Amniotic epithelial cell (primary cell): Measurements from ENCODE around the gene LNP1.

Experiments used
- DNase-seq: peaks from one replicate; pipeline ENCODE4 v3.0.0-alpha.2; 2010; ENCODE audit warnings: low read depth

Gene LNP1

DNA sequence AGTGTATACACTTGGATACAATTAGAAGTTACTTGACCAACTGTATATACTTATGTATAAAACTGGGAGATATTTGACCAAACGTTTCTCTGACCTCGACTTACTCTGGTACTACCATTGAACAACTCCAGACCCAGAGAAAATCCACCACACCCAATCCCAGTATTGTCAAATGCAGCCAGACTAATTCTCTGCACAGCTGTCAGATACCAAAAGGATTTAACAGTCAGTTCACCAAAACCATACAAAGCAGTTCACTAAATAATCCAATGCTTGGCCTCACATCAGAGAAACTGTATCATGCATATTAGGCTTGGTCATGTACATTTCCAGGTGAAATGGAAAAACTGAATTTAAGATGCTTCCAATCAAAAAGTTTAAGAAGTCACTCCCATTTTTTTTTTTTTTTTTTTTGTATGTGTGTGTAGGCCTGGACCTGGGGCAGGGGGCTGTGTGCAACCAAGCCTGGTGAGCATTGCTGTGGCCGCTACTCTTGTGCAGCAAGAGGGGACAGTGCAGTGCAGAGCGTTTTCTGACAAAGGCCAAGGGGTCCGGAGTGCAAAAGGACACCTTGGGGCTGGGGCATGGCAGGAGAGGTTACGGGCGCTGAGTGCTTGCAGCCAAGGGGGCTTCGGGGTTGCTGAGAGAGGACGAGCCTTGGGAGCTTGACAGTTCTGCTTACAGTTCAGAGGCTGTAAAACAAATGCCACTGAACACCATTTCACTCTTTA lies 1.8 kb upstream of the LNP1 start:
- DNase-seq: no peak

DNA sequence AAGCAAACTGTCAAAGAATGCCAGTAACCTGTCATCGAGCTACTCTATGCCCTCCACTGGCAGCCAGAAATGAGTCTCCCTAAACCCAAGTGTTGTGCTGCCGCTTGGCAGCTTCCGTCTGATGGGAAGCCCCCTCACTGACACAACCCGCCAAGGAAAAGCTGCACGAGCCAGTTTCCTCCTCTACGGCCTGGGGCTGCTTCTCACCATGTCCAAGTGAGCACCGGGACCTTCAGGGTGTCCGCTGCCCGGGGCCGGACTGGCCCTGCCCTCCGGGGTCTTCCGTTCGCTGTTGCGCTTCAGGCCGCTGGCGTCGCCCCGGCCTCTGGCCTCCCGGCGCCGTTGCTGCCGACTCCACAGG lies 940 bp upstream of the LNP1 start:
- peak; percentile 10 for DNase-seq

DNA sequence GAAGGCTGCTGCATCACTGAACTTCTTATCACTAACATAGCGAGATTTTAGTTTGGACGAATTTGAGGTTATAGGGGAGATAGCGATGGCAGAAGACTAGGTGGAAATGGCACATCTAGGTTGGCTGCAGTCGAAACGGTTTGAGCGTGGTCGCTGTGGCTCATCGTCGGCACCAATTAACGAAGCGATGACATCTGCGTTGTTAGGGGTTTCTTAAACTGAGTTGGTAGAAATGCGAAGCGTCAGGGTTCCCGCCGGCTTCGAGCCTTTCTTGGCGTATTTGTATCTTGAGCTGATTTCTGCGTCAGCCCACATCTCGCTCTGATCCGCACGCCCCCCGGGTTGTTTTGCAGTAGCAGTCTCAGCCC lies 319 bp downstream of the LNP1 start:
- peak; percentile 35 for DNase-seq

DNA sequence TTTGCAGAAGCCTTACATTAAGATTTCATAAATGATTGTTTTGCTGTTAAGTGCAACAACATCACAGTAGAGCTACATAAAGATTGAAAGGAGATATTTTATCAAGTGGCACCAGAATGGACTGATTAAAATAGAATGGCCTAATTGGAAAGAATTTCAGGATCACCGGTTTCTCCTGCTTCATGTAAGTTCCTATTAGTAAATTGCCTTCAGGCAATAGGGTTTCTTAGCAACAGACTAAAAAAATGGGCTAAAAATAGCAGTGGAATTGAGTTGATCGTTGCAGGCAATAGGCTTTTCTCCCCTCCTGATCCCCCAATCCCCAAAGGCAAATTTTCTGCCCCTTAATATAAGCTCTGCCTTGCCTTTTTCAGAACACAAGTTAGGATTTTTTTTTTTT lies 917 bp downstream of the LNP1 start:
- peak; percentile 19 for DNase-seq

DNA sequence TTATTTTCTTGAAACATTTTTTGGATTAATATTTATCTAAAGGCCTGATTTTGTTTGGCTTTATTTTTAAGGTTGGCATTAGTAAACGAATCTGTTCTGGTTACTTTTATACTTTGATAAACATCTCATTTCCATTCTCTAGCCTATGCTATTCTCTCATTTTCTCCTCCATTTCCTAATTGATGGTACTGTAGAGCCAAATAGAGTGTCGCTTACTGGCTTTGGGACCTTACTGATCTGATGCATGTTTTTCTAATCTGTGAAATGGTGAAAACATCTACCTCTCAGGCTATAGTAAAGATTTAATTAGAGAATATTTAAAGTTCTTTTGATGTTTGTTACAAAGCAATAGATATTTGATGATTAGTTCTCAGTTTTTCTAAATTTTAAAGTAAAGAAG lies 1.6 kb downstream of the LNP1 start:
- DNase-seq: no peak

DNA sequence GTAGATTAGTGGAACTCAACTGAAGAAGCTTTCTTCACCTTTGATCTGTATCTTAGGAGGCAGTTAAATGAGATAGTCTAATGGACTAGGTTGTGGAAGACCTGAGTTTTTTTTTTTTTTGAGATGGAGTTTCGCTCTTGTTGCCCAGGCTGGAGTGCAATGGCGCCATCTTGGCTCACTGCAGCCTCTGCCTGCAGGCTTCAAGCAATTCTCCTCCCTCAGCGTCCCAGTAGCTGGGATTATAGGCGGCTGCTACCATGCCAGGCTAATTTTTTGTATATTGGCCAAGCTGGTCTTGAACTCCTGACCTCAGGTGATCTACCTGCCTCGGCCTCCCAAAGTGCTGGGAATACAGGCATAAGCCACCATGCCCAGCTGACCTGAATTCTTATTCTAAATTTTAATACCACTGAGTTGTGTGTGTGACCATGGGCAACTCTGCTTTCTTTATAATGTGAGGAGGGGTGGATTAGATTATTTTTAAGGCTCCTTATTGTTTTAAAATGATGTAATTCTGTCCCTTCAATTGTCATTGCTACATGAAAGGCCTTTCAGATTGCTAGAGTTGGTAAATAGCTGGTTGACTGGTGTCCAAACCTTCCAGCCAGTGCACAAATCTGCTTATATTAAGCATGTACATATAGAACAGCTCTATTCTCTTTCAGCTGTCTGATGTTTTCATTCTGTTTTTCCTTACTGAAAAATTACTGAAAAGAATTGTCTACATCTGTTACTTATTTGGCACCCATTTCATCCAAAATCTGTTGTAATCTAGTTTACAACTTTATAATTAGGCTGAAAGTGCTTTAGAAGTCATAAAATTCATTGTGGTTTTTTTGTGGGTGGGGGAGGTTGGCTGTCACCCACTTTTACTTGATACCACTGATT lies 2.3 kb downstream of the LNP1 start:
- DNase-seq: no peak

DNA sequence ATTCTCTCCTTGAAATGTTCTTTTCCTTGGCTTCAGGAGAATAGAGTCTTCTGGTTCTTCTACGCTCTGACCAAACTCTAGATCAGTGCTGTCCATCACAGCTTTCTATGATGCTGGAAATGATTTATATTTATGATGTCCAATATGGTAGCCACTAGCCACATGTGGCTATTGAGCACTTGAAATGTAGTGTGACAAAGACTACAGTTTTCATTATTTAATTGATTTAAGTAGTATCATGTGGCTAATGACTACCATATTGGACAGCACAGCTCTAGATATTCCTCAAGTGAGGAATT lies 2.9 kb downstream of the LNP1 start:
- no peak for DNase-seq

DNA sequence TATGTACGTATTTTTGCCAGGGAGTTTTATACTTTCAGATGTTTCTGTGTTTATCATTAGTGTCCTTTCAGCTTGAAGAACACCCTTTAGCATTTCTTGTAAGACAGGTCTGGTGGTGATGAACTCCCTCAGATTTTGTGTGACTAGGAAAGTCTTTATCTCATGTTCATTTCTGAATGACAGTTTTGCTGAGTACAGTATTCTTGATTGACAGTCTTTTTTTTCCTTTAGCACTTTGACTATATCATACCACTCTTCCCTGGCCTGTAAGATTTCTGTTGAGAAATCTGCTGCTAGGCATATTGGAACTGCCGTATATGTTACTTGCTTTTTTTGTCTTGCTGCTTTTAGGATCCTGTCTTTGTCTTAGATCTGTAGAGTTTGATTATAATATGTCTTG lies 5.8 kb downstream of the LNP1 start:
- no peak for DNase-seq

DNA sequence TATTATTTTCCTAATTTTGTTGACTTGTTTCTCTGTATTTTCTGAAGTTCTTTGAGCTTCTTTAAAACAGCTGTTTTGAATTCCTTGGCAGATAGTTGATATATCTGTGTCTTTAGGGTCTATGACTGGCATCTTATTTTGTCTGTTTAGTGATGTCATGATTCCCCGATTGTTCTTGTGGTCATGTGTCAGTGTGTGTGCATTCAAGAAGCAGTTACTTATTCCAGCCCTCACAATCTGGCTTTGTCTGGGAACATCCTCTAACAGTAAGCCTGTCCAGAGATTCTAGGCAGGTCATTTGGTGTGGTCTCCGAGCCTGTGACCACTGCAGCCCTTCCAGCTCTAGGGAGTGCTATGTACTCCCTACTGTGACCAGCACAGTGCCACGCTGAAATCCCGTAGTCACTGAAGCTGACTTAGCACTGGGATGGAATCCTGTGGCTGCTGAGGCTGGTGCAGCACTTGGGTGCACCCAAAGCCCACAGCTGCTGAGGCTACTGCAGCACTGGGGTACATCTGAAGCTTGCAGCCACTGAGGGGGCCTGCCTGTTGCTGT lies 6.7 kb downstream of the LNP1 start:
- DNase-seq: no peak

DNA sequence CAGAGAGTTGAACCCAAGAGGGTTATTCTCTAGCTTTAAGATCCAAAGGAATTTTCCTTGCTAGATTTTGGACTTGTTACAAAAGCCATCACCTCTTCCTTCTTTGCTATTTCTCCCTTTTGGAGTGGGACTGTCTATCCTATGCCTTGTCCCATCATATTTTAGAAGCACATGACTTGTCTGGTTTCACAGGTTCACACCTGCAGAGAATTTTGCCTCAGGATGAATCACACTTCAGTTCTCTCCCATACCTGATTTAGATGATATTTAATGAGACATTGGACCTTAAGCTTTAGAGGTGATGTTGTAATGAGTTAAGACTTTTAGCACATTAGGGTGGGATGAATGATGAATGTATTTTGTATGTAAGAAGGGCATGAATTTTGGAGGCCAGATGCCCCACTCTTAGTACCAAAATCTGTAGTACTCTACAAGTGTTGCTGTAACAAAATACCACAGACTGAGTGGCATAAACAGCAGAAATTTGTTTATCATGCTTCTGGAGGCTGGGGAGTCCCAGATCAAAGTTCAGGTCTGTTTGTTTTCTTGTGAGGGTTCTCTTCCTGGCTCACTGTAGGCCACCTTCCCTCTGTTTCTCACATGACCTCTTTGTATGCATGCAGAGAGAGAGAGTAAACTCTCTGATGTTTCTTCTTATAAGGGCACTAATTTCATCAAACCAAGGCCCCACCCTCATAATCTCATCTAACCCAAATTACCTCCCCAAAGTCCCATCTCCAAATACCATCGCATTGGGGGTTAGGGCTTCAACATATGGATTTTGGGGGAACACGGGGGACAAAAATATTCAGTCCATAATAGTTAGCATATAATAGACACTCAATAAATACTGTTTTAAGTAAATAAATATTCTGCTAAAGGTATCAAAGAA lies 10.0 kb downstream of the LNP1 start:
- DNase-seq: no peak

DNA sequence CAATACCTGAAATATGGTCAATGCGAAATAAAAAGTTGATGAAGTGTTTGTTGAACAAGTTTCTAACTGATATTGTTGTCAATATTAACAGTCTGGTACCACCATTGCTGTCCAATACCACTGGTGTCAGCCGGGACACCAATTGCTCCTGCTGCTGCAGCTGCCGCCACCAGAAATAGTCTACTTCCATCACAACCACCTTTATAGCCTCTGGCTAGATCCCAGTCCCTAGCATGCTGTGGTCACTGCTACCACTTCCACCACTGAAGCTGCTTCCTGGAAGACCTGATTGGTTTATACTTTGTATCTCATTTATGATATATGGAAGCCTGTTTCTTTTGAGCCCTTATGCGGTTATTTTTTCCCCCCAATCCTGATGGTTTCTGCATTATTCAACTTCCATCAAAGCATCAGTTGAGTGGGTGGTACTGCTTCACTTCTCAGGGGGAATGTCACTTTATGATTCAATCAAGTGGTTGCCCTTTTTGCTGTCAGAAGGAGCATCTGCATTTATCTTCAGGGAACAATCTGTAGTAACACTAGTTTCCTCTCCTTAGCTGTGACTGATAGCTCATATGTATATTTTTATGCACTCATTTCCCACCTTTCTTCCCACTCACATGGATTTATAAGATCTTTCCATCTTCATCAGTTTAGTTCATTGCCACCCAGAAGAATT lies 11.7 kb downstream of the LNP1 start:
- DNase-seq: no peak

DNA sequence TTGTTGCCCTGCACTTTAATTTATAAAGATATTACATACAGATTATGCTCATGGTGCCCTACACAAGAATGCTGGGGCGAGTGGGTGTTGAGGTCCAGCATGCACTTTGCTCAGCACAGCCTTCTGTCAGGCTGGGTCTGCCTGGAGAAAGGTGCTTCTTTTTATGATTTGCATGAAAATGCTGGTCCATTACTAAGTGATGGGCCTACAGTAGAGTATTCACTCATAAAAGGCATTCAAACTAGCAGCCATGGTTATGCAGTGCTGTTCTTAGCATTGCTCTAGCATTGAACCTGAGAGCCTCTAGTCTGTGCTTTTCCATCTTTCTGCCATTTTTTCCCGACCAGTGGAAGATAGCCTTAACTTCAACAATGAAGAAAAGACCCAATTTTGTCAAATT lies 12.3 kb downstream of the LNP1 start:
- no peak for DNase-seq

DNA sequence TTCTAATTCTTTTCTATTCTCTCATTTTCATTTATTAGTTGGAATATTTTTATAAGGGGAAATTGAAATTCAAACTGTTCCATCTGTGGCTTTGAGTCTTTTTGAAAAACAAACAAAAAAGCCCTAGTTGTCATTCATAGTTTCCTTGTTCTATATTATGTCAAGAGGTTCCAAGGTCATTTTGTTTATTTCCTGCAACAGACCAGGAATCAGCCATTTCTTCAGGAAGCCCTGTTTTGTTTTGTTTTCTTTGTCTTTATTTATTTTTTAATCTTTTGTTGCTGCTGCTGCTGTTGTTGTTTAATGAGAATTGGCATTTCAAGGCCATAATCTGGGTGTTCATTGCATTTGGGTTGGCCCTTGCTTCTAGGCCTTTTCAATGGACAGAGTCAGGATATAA lies 14.8 kb downstream of the LNP1 start:
- DNase-seq: no peak

DNA sequence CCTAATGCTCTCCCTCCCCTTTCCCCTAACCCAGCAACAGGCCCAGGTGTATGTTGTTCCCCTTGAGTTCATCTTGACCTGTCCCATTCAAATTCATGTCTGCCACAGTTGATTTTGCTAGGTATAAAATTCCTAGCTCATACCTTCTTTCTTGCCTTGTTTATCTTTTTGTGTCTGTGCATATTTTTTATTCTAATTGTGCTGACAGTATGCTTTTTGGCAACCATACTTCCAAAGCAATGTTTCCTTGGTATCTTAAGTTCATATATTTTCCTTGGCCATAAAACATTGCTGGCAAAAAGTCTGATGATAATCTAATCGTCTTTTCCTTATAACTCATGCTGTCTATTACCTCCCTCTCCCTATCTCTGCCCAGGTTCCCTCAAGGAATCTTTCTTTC lies 15.5 kb downstream of the LNP1 start:
- DNase-seq: no peak

DNA sequence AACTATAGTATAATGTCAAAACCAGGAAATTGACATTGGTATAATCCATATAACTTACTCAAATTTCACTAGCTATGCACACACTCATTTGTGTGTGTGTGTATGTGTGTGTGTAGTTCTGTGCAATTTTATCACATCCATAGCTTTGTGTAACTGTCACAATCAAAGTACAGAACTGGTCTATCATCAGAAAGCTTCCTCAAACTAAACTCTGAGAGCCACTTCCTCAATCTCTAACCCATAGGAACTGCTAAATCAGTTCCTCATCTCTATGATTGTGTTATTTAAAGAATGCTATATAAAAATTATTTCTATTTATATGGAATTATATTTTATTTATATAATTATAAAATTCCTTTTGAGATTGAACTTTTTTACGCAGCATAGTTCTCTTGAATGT lies 18.1 kb downstream of the LNP1 start:
- DNase-seq: no peak

DNA sequence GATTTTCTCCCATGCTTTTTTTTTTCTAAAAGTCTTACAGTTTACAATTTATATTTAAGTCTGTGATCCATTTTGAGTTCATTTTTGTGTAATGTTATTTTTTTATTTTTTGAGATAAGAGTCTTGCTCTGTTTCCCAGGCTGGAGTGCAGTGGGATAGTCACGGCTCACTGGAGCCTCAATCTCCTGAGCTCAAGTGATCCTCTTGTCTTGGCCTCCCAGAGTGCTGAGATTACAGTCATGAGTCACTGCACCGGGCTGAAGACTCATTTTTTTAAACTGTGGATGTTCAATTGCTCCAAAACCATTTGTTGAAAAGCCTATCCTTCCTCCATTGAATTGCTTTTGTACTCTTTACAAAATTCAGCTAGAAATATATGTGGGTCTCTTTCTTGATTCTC lies 19.5 kb downstream of the LNP1 start:
- DNase-seq: peak; percentile 16

DNA sequence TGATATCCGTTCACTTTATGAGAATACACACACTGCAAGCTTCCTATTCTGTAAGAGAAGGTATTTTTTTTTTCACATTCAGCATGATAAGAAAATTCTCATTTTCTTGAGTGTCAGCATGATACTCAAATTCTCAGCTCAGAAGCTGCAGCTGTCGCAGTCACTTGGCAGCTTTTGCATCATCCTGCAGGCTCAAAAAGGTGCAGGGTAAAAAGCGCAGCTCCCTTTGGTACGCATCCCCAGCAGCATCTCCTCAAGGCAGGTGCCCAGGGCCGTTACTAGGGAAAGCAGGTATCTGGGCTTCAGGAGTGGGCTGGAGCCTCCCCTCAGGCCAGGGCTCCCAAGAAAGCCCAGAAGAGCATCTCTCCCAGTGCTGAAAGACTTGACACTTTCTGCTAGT lies 22.3 kb downstream of the LNP1 start:
- no peak for DNase-seq

DNA sequence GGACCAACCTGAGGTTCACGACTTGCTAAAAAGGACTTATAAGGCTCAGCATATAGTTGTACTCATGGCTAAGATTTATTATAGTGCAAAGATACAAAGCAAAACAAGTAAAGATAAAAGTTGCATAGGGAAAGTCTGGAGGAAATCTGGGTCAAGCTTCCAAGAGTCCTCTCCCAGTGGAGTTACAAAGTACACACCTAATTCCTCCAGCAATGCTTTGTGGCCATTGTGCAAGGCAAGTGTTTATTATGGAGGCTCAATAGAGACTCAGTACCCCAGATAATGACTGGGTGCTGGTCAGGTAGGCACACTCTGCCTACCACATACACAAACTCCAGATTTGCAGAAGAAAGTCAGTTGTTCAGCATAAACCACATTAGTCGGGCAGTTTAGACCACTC lies 22.9 kb downstream of the LNP1 start:
- no peak for DNase-seq

DNA sequence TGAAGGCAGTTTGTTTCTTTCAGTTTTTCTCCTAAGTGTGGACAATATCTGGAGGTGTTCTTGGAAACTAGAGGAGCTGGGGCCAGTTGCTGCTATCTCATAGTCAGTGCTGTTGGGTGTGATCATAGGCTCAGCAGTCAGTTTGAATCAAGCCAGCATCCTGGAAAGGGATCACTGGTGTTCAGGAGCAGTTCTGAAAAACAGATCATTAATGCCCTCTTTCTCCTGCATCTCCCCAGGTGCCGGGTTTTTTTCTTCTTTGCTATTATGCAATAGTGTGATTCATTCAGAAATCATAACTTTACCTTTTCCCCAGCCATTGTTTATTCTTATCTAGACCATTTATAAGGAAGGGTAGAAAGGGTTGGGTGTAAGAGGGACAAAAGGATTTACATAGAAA lies 24.0 kb downstream of the LNP1 start:
- no peak for DNase-seq

DNA sequence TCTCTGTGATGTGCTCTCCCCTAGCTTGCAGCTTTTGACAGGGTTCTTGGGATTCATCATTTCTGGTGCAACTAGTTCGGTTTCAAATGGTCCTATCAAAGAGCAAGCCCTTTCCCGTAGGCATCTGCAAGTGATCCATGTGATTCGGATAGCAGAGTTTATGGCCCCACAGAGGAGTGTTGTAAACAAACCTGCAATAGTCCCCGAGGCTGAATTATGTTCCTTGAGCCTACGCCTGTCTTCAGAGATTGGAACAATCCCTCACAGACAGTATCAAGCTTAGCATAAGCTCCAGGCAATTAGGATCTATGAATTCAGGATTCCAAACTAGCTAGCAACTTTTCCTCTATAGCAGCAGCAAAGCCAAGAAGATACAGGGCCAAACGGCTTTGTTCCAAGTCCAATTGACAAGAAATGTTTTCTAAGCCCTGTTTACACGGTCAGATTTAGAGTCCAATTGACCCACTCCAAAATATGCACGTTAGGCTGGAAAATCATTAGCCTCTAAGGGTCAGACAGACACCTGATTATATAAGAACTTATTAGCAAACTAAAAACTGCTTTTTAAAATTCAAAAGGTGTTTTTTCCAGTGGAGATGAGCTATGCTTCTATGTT lies 24.8 kb downstream of the LNP1 start:
- DNase-seq: no peak

DNA sequence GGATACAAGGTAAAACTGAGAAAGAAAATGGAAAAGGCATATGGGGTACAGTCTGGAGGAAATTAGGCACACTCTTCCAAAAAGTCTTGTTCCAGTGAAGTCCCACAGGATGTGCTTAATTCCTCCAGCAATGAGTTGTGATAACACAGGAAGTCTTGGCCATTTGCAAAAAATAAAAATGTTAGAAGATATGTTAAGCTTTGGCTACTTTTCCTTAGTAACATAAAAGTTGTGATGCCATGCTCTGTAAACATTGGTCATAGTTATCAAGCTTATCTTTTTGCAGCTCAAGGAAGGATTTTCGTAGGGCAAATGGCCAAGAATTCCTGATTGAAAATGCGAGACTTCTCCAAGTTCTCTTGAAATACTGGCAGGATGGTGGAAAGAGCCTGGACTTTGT lies 26.4 kb downstream of the LNP1 start:
- DNase-seq: peak; percentile 93
